GM21515 (cell line): ENCODE measurements around the gene ZNF785.
"Not testable (repeated sequence)": the region's sequence is repeated elsewhere in the genome, so short reads cannot be mapped to it uniquely, and the experiment has no call there.

Experiments
- ATAC-seq: cut with Tn5 transposase; IDR thresholded peaks from one replicate; pipeline ENCODE4 v1.9.1; 2021; ENCODE audit not compliant: unreplicated experiment

ZNF785 gene

DNA sequence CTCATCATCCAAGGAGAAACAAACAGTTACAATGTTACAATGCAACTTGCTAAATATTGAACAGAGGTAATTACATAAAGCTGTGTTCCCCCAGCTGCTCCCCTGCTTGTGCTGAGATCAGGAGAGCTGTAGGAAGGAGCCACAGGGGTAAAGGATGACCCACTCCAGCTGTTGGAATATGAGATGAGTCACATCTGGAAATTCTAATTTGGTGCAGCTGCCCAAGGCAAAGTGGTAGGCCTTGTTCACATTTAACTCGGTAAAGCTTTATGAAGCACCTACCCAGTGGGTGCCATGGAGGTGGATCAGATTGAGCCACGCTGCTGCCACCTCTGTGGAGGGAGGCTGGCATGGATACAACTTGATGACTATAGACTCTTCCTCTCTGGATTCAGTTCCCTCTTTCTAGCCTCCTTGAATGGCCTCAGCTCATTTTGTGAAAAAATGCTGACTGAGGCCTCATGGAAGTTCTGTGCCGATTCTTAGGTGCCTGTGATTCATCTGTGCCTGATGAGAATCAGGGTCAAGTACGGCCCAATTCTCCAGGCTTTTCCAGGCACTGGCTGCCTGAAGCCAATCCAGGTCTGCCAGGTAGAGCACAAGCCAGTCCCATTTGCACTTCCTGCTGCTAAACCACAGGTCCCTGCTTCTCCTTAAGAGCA lies 17.2 kb upstream of the ZNF785 start:
- ATAC-seq = no peak

GRCh38 chr16:30601966-30602365 lies 16.5 kb upstream of the ZNF785 start:
- no peak for ATAC-seq

- no peak for ATAC-seq
These were observed 15.4 kb upstream of the ZNF785 start for GRCh38 chr16:30600929-30601328.

GRCh38 chr16:30600215-30600614 lies 14.7 kb upstream of the ZNF785 start:
- ATAC-seq = no peak

GRCh38 chr16:30592871-30593270 lies 7.4 kb upstream of the ZNF785 start:
- no peak for ATAC-seq

DNA sequence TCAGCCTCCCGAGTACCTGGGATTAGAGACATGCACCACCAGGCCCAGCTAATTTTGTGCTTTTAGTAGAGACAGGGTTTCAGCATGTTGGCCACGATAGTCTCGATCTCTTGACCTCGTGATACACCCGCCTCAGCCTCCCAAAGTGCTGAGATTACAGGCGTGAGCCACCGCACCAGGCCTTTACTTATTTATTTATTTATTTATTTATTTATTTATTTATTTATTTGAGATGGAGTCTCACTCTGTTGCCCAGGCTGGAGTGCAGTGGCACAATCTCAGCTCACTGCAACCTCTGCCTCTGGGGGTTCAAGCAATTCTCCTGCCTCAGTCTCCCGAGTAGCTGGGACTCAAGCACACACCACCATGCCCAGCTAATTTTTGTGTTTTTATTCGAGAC lies 5.4 kb upstream of the ZNF785 start:
- not testable (repeated sequence) for ATAC-seq

DNA sequence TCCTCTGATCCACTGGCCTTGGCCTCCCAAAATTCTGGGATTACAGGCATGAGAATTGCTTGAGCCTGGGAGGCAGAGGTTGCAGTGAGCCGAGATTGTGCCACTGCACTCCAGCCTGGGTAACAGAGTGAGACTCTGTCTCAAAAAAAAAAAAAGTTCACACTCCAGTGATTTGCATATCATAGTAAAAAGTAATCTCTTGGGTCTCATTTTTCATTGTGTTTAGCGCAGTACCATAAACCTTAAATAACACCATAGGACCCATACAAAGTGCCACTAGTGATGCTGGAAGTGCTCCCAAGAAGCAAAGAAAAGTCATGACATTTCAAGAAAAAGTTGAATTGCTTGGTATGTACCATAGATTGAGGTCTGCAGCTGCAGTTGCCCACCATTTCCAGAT lies 4.1 kb upstream of the ZNF785 start:
- ATAC-seq = not testable (repeated sequence)

- ATAC-seq = no peak
These were observed 3.2 kb upstream of the ZNF785 start for GRCh38 chr16:30588651-30589050.

DNA sequence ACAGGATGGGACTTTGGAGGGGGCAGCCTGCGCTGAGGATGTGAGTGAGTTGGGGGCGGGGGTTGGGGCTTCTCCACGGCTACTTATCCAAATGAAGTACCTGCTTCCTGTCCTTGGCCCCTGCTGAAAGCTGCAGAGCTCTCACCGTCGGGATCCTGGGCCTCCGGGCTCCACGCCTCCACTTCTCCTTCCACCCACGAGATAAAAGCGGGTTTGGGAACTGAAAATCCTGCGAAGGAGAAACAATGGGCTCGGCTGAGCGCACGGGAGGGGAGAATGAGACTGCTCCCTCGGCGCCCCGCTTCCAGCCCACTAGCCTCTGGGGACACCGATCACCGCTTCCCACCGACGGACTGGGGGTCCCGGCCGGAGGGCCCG lies 486 bp downstream of the ZNF785 start:
- peak; percentile 32 for ATAC-seq

DNA sequence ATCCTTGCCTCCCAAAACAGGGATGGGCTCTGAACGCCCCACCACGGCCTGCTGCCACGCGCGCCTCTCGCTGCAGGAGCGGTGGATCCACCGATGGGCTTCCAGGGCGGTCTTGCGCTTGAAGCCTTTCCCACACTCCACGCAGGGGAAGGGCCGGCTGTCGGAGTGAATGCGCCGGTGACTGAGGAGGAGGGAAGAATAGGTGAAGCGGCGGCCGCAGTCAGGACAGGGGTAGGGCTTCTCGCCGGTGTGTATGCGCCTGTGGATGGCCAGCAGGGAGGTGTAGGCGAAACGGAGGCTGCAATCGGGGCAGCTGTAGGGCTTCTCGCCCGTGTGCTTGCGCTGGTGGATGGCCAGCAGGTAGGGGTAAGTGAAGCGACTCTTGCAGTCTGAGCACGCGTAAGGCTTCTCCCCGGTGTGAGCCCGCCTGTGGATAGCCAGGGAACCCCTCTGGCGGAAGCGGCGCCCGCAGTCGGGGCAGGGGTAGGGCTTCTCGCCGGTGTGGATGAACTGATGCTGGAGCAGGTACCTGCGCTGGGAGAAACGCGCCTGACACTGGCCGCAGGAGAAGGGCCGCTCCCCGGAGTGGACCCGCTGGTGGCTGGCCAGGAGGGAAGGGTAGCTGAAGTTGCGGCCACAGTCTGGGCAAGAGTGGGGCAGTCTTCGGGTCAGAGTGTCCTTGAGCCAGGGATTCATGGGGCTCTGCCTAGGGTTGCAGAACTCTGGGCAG lies 2.7 kb downstream of the ZNF785 start:
- no peak for ATAC-seq

DNA sequence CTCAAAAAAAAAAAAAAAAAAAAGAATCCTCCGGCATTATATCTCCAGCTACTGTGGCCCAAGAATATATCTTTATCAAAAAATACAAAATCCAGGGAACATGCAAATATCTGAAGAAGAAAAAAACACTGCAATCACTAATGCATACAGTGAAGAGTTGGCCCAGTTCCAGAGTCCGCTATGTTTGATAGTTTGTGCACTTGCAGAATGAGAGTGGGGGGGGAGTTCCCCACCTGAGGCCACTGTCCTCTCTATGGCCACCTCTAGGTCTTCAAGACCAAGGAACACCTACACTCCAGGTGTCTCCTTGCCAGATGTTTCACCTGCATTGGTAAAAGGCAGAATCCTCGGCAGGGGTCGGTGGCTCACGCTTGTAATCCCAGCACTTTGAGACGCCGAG lies 4.0 kb downstream of the ZNF785 start:
- ATAC-seq = no peak

DNA sequence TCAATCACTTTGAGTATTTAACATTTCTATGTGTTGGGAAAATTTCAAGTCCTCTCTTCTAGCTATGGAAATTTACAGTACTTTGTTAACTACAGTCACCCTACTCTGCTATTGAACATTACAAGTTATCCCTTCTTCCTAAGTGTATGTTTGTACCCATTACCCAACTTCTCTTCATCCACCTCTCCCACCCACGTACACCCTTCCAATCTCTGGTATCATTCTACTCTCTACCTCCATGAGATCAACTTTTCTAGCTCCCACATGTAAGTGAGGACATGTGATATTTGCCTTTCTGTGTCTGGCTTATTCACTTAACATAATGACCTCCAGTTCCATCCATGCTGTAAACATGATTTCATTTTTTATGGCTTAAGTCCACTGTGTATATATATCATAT lies 10.8 kb downstream of the ZNF785 start:
- ATAC-seq = no peak

GRCh38 chr16:30571445-30572322 lies 13.8 kb downstream of the ZNF785 start, which contains the start of gene ZNF688:
TSS of gene ZNF688 (minus strand) at chr16:30571714. CDS start at chr16:30571629, 85 bp downstream.
- peak; percentile 62 for ATAC-seq

GRCh38 chr16:30570636-30571444 lies 14.7 kb downstream of the ZNF785 start:
- ATAC-seq = no peak

DNA sequence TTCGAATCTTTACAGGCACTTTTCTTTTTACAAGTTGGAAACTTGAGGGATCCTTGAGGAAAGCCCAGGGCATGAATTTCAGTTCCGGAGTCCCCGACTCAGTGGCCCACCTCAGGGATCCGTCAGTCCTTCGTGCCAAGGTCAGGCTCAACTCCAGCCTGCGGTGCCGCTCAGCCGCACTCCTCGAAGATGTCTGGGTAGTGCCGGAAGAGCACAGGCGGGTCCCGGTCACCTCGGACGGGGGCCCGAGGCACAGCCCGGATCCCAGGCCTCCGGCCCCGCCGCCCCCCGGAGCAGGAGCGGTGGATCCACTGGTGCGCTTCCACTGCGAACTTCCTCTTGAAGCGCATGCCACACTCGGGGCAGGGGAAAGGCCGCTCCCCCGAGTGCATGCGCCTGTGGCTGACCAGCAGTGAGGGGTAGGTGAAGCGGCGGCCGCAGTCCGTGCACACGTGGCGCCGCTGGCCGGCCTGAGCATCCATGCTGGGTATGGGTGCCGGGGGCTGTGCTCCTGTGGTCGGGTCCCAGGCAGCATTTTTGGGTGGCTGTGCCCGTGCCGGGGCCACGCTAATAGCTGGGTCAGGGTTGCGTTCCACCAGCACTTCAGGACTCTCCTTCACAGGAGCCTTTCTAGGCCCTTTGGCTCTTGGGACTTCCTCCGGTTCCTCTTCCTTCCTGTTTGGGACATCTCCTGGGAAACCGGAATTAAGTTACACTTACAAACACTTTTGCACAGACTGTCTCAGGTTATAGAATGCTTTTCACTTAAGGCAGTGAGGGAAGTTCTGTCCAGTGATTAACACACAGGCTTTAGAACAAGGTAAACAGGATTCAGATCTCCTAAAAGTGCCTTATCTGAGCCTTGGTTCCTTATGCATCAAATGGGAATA lies 15.5 kb downstream of the ZNF785 start:
- ATAC-seq = no peak

GRCh38 chr16:30569281-30569680 lies 16.2 kb downstream of the ZNF785 start:
- no peak for ATAC-seq

DNA sequence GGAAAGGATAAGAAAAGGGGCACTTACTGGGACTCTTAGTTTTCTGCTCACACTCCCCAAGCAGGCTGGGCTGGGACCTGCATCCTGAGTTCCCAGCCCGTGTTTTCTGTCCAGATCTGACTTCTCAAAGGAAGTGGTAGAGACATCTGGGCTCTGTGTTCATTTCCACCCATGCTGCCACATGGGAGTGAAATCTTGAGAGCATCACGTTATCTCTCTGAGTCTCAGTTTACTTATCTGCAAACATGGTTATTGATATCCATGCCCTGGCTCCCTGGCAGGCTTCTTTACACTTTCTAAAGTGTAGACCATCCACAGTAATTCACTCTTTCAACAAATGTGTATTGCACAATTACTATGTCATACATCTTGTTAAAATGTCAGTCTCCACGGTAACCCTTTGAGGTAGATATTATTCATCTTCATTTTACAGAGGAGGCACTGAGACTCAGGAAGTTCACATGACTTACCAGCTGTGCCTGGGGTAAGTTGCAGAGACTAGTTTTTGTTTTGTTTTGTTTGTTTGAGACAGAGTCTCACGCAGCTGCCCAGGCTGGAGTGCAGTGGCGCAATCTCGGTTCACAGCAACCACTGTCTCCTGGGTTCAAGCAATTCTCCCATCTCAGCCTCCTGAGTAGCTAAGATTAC lies 17.4 kb downstream of the ZNF785 start:
- no peak for ATAC-seq

DNA sequence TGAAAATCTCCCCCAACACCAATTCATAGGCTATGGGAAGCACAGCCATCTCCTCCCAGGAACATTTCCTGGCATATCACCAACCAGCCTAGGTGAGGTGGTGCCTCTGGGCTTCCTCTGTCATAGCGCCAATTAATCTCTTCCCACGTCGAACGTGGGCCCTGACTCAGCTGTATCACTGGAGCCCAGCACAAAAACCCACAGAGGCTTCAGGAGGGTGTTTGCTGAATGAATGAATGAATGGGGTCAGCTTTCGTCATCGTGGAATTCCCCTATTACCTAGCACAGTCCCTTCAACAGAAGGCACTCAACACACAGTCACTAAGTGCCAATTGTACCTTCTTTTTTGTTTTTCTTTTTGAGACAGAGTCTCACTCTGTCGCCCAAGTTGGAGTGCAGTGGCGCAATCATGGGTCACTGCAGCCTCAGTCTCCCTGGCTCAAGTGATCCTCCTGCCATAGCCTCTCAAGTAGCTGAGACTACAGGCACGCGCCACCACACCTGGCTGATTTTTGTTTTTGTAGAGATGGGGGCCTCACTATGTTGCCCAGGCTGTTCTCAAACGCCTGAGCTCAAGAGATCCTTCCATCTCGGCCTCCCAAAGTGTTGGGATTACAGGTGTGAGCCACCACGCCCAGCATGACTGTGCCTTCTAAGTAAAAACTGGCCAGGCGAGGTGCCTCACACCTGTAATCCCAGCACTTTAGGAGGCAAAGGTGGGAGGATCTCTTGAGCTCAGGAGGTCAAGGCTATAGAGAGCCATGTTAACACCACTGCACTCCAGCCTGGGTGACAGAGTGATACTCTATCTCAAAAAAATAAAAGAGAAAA lies 18.1 kb downstream of the ZNF785 start:
- ATAC-seq = no peak
